Lower lobe of right lung (tissue), 2 donors: ENCODE results near the gene SLC25A22. TPM values are rescaled to one million over a fixed set of nuclear protein-coding genes. Genes with fewer than 3 reads are reported as not detected.

Experiments
- ATAC-seq, 2 donors: fragments of 200-7000 bp; cut with Tn5 transposase; one replicate each; pipeline ENCODE4 v1.9.1; 2020 to 2022; ENCODE audit warnings: mild to moderate bottlenecking in 2 of 2, moderate library complexity in 2 of 2
- DNase-seq: peaks from one replicate; pipeline ENCODE4 v3.0.0-alpha.2; 2020
- H3K27ac ChIP-seq: fragments of 200-600 bp; one replicate; pipeline ENCODE4 v1.8.0; 2022
- H3K27me3 ChIP-seq: fragments of 200-600 bp; one replicate; pipeline ENCODE4 v1.8.0; 2022; ENCODE audit warnings: low read depth
- H3K36me3 ChIP-seq: fragments of 200-600 bp; one replicate; pipeline ENCODE4 v1.8.0; 2022; ENCODE audit warnings: mild to moderate bottlenecking
- H3K4me1 ChIP-seq: fragments of 200-600 bp; one replicate; pipeline ENCODE4 v1.8.0; 2022
- H3K4me3 ChIP-seq: fragments of 200-600 bp; one replicate; pipeline ENCODE4 v1.8.0; 2022; ENCODE audit warnings: mild to moderate bottlenecking
- H3K9me3 ChIP-seq: fragments of 200-600 bp; one replicate; pipeline ENCODE4 v1.8.0; 2022
- CTCF ChIP-seq: fragments of 200-600 bp; IDR thresholded peaks from one replicate; pipeline ENCODE4 v1.8.0; 2022; ENCODE audit warnings: antibody characterized with exemption, mild to moderate bottlenecking
- intact Hi-C: fragments of 100-400 bp; cut with DNase I; formaldehyde crosslinking; loops from one replicate; pipeline ENCODE4 v1.11.0; 2022
- total RNA-seq: library from RNA; stranded (reverse); fragmentation: NEBNext Ultra II Directional; extraction: Animal tissue kit (Norgen Biotek cat#: 25700); gene quantifications from one replicate; pipeline ENCODE4 v1.2.1, GENCODE V29; 2021
- donor health status: DM: no; HTN: yes; CAD: no; lungs with severe emphysema.

Gene SLC25A22
- total RNA-seq, 1 donor from 2014 or later, result 18.2 TPM

GRCh38 chr11:831961-832528 lies 34.0 kb upstream of the SLC25A22 start:
- TF ChIP-seq CTCF, result no peak
- Histone ChIP-seq H3K27ac (peak overlapping the region; percentile 91), H3K4me3 (peak overlapping the region; percentile 85), H3K36me3 (peaks cover 13% of the 10 kb centered on the region), H3K9me3 (no peaks in the 10 kb centered on the region), H3K27me3 (no peaks in the 10 kb centered on the region), H3K4me1 (peaks cover 79% of the 10 kb centered on the region)
- ATAC-seq, result no peak
- intact Hi-C loops, result no loop called here
- DNase-seq, result no peak

- peaks cover 86% of the 10 kb centered on the region for H3K4me1 ChIP-seq
- ATAC-seq, result no peak
Measured at GRCh38 chr11:831118-831864, 33.2 kb upstream of the SLC25A22 start.

DNA sequence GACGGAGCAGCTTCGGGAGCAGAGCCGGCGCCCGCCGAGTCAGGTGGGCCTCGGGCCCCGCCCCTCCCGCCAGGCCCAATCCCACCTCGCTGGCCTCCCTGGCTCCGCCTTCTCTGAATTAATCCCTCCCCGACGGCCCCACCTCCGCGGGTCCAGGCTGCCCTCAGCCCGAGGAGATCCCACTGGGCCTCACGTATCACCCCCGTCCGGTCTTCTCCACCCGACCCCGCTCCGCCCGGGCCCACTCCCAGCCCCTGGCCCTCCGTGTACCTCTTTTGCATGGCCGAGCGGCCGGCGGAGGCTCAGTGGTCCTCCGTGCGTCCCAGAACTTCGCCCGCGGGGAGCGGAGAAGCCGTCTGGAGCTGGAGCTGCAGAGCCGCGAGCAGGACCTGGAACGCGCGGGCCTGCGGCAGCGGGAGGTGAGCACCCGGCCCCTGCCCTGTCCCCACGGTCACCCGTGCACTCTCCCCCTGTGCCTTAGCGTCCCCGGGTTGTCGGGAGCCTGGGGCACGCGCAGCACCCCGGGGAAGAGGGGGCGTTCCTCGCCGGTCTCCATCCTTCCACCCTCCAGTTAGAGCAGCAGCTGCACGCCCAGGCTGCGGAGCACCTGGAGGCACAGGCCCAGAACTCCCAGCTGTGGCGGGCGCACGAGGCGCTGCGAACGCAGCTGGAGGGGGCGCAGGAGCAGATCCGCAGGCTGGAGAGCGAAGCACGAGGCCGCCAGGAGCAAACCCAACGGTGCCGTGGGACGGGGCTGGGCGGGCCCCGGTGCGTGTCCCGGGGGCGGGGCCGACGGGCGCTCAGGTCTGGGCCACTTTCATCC lies 32.4 kb upstream of the SLC25A22 start:
- H3K27ac ChIP-seq, result peak overlapping the region; percentile 86
- no peak for TF ChIP-seq CTCF
- H3K4me3 ChIP-seq, result peak overlapping the region; percentile 58

More at GRCh38 chr11:831118-831864, 33.2 kb upstream of the SLC25A22 start:
- H3K36me3 ChIP-seq, result peaks cover 6% of the 10 kb centered on the region
- H3K4me3 ChIP-seq, result peak overlapping the region; percentile 58
- no peak for DNase-seq
- H3K9me3 ChIP-seq, result no peaks in the 10 kb centered on the region
- no peaks in the 10 kb centered on the region for H3K27me3 ChIP-seq
- intact Hi-C loops, result no loop called here
- TF ChIP-seq CTCF, result no peak
- H3K27ac ChIP-seq, result no peak overlapping the region

GRCh38 chr11:829847-830294 lies 31.8 kb upstream of the SLC25A22 start:
- no peaks in the 10 kb centered on the region for H3K27me3 ChIP-seq
- intact Hi-C loops, result no loop called here
- peak overlapping the region; percentile 58 for H3K4me3 ChIP-seq
- TF ChIP-seq CTCF, result no peak
- H3K4me1 ChIP-seq, result peaks cover 86% of the 10 kb centered on the region
- no peak for DNase-seq
- no peaks in the 10 kb centered on the region for H3K9me3 ChIP-seq
- H3K27ac ChIP-seq, result peak overlapping the region; percentile 86
- peaks cover 9% of the 10 kb centered on the region for H3K36me3 ChIP-seq
- no peak for ATAC-seq

More for the DNA sequence above, 32.4 kb upstream of the SLC25A22 start:
- Histone ChIP-seq H3K36me3 (peaks cover 2% of the 10 kb centered on the region), H3K27me3 (no peaks in the 10 kb centered on the region), H3K4me1 (peaks cover 89% of the 10 kb centered on the region), H3K9me3 (no peaks in the 10 kb centered on the region)
- intact Hi-C loops, result no loop called here
- peak; percentile 87 for DNase-seq
- ATAC-seq, result peak; percentile 60 to 69

DNA sequence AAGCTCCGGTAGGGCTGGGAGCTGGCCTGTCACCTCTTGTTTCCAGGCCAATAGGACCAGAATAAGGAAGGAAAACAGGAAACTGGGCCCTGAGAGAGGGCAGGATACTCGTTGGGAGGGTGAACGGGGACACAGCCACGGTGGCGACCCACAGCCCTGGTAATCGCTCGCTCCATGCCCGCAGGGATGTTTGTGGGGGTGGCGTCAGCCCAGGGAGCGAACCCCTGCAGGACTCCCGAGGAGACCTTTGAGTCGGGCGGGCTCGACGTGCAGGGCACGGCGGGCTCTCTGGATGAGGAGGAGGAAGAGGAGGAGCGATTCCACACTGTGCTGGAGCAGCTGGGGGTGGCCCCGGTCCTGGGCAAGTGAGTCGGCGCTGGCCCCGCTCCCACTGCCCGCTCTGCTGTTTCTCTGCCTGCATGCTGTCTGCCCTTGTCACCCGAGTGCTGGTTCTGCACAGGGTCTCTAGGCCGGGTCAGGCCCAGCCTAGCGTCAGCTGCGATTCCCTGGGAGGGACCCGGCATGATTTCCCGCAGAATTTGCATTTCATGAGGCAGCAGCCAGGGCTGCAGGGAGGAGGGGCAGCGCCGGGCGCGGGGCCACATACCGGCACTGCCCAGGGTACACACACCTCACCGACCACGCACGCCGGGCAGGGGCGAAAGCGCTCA lies 31.2 kb upstream of the SLC25A22 start:
- peak; percentile 4 to 9 for ATAC-seq

More for the DNA sequence above, 31.2 kb upstream of the SLC25A22 start:
- Histone ChIP-seq H3K4me3 (peak overlapping the region; percentile 58), H3K36me3 (peaks cover 14% of the 10 kb centered on the region), H3K4me1 (peaks cover 80% of the 10 kb centered on the region), H3K27me3 (no peaks in the 10 kb centered on the region), H3K9me3 (no peaks in the 10 kb centered on the region), H3K27ac (peak overlapping the region; percentile 86)
- intact Hi-C loops, result no loop called here
- no peak for TF ChIP-seq CTCF
- no peak for DNase-seq
